Caki2 (cell line): Measurements from ENCODE around the gene ZNF580. TPM values are rescaled to one million over a fixed set of nuclear protein-coding genes. Genes with fewer than 3 reads are reported as not detected.

Experiments
- DNase-seq: peaks from one replicate; pipeline ENCODE4 v3.0.0-alpha.2; 2015; ENCODE audit warnings: low read depth
- in situ Hi-C: cut with HindIII; loops from 2 replicates; pipeline ENCODE4 v1.10.0; 2016; ENCODE audit warnings: low sequenced_read_pairs, low pct_unique_long_range_greater_than_20kb, mixed read lengths
- total RNA-seq: library from RNA; depleted of rRNA; stranded (reverse); fragments of >200 nt; shearing (Covaris generic); gene quantifications from 2 replicates; pipeline ENCODE4 v1.2.3, GENCODE V29; 2014; ENCODE audit warnings: low replicate concordance

The ZNF580 gene
- total RNA-seq, 1 experiment from 2014 or later: 12.1 TPM

- in situ Hi-C loops: no loop called here
- no peak for DNase-seq
Observed at GRCh38 chr19:55668603-55669348, 28.0 kb downstream of the ZNF580 start.

- no peak for DNase-seq
- in situ Hi-C loops: no loop called here
Observed at GRCh38 chr19:55669418-55670279, 28.8 kb downstream of the ZNF580 start.

- no peak for DNase-seq
- in situ Hi-C loops: no loop called here
Observed at GRCh38 chr19:55670280-55671053, 29.7 kb downstream of the ZNF580 start.

- no peak for DNase-seq
- in situ Hi-C loops: no loop called here
Observed at GRCh38 chr19:55671054-55671378, 30.2 kb downstream of the ZNF580 start.

GRCh38 chr19:55672418-55672817, 31.6 kb downstream of the ZNF580 start:
- in situ Hi-C loops: no loop called here
- DNase-seq: no peak

- in situ Hi-C loops: no loop called here
- DNase-seq: no peak
Observed at GRCh38 chr19:55673465-55673864, 32.7 kb downstream of the ZNF580 start.

- DNase-seq: no peak
- in situ Hi-C loops: no loop called here
Observed at GRCh38 chr19:55673889-55674288, 33.1 kb downstream of the ZNF580 start.

GRCh38 chr19:55674459-55674840, 33.6 kb downstream of the ZNF580 start:
- no peak for DNase-seq
- in situ Hi-C loops: no loop called here

GRCh38 chr19:55674841-55675660, 34.2 kb downstream of the ZNF580 start, which contains the start of gene EPN1:
Gene EPN1 (plus strand): TSS chr19:55675226. CDS start chr19:55678628, 3,402 bp downstream.
- peak; percentile 95 for DNase-seq
- in situ Hi-C loops: no loop called here

- in situ Hi-C loops: no loop called here
- no peak for DNase-seq
Observed at GRCh38 chr19:55675661-55676354, 35.0 kb downstream of the ZNF580 start.

GRCh38 chr19:55676383-55676782, 35.6 kb downstream of the ZNF580 start:
- in situ Hi-C loops: no loop called here
- no peak for DNase-seq

GRCh38 chr19:55676889-55677505, 36.2 kb downstream of the ZNF580 start:
- DNase-seq: no peak
- in situ Hi-C loops: no loop called here

GRCh38 chr19:55677572-55678028, 36.8 kb downstream of the ZNF580 start:
- in situ Hi-C loops: no loop called here
- DNase-seq: no peak

GRCh38 chr19:55678121-55678671, 37.4 kb downstream of the ZNF580 start:
- DNase-seq: no peak
- in situ Hi-C loops: no loop called here

- DNase-seq: no peak
- in situ Hi-C loops: no loop called here
Observed at GRCh38 chr19:55679343-55680257, 38.8 kb downstream of the ZNF580 start.
